CD14-positive monocyte (primary cell): ENCODE data around the gene SYNRG. TPM values are rescaled to one million over a fixed set of nuclear protein-coding genes. Genes with fewer than 3 reads are reported as not detected.

ENCODE experiments used
- DNase-seq, 3 donors: peaks; one replicate each; pipeline ENCODE4 v3.0.0-alpha.2; 2011 to 2022
- H2AFZ ChIP-seq: 2 replicates; pipeline ENCODE4 v1.6.0; 2012; ENCODE audit warnings: mild to moderate bottlenecking, low read depth, low read length, inconsistent platforms; ENCODE audit not compliant: insufficient read depth, poor library complexity, severe bottlenecking
- H3K27ac ChIP-seq, 2 donors: 1 replicate in 1 of 2; 2 replicates in 1 of 2; pipeline ENCODE4 v1.5.1; 2012 to 2013; ENCODE audit warnings: low read length in 2 of 2, control low read depth in 1 of 2, inconsistent platforms in 1 of 2, low read depth in 1 of 2, mild to moderate bottlenecking in 1 of 2
- H3K27me3 ChIP-seq, 2 donors: one replicate each; pipeline versions ENCODE4 v1.6.0 to v1.6.1; 2011 to 2013; ENCODE audit warnings: low read length in 2 of 2; ENCODE audit not compliant: control insufficient read depth in 2 of 2, insufficient read depth in 2 of 2
- H3K36me3 ChIP-seq, 2 donors: replicated peaks in 1 of 2; 1 replicate in 1 of 2; 2 replicates in 1 of 2; pipeline versions ENCODE4 v1.5.1 to v1.6.1; 2012 to 2013; ENCODE audit warnings: low read length in 2 of 2, control low read depth in 1 of 2, inconsistent platforms in 1 of 2, mild to moderate bottlenecking in 1 of 2; ENCODE audit not compliant: insufficient read depth in 2 of 2, control insufficient read depth in 1 of 2
- H3K4me1 ChIP-seq, 2 donors: 1 replicate in 1 of 2; 2 replicates in 1 of 2; pipeline versions ENCODE4 v1.5.1 to v1.6.1; 2012 to 2013; ENCODE audit warnings: low read length in 2 of 2, control low read depth in 1 of 2, inconsistent platforms in 1 of 2, mild to moderate bottlenecking in 1 of 2, moderate library complexity in 1 of 2; ENCODE audit not compliant: insufficient read depth in 2 of 2, control insufficient read depth in 1 of 2
- H3K4me2 ChIP-seq: replicated peaks from 2 replicates; pipeline ENCODE3; 2012; ENCODE audit warnings: low read length, moderate library complexity, mild to moderate bottlenecking; ENCODE audit not compliant: poor library complexity, severe bottlenecking; ENCODE audit errors: extremely low read depth
- H3K4me3 ChIP-seq, 3 experiments: fragments of 200-600 bp in 1 of 3; sonication (generic) in 1 of 3; replicated peaks in 1 of 3; 1 replicate in 2 of 3; 2 replicates in 1 of 3; pipeline ENCODE4 v1.5.1; 2011 to 2013; ENCODE audit warnings: low read length in 3 of 3, mild to moderate bottlenecking in 3 of 3, control low read depth in 2 of 3, low read depth in 2 of 3, inconsistent platforms in 1 of 3, moderate library complexity in 1 of 3
- H3K79me2 ChIP-seq: 2 replicates; pipeline ENCODE4 v1.6.0; 2012; ENCODE audit warnings: mild to moderate bottlenecking, control low read depth, inconsistent platforms, low read length, moderate library complexity; ENCODE audit not compliant: insufficient read depth
- H3K9ac ChIP-seq: 2 replicates; pipeline ENCODE4 v1.6.0; 2017; ENCODE audit warnings: low read length, mild to moderate bottlenecking; ENCODE audit not compliant: insufficient read depth, poor library complexity, severe bottlenecking
- H3K9me3 ChIP-seq, 2 donors: replicated peaks in 1 of 2; 1 replicate in 1 of 2; 2 replicates in 1 of 2; pipeline versions ENCODE4 v1.5.1 to v1.6.1; 2012 to 2013; ENCODE audit warnings: low read length in 2 of 2, control low read depth in 1 of 2; ENCODE audit not compliant: control insufficient read depth in 1 of 2, insufficient read depth in 1 of 2
- H4K20me1 ChIP-seq: 2 replicates; pipeline ENCODE4 v1.6.0; 2012; ENCODE audit warnings: mild to moderate bottlenecking, low read length, control low read depth, moderate library complexity; ENCODE audit not compliant: insufficient read depth
- H3K27ac Mint-ChIP-seq, 7 donors: one replicate each; pipeline ENCODE4 v1.8.0; 2020; ENCODE audit warnings: mild to moderate bottlenecking in 7 of 7, mixed read lengths in 7 of 7, moderate library complexity in 6 of 7, inconsistent platforms in 2 of 7
- H3K27me3 Mint-ChIP-seq, 3 donors: one replicate each; pipeline ENCODE4 v1.8.0; 2021 to 2022; ENCODE audit warnings: low read depth in 3 of 3, mild to moderate bottlenecking in 3 of 3, mixed read lengths in 3 of 3, moderate library complexity in 3 of 3, inconsistent platforms in 1 of 3
- H3K36me3 Mint-ChIP-seq, 2 donors: one replicate each; pipeline ENCODE4 v1.8.0; 2020; ENCODE audit warnings: mixed read lengths in 2 of 2, inconsistent platforms in 1 of 2, mild to moderate bottlenecking in 1 of 2
- H3K4me1 Mint-ChIP-seq: one replicate; pipeline ENCODE4 v1.8.0; 2020; ENCODE audit warnings: mild to moderate bottlenecking, mixed read lengths
- H3K4me3 Mint-ChIP-seq, 2 donors: one replicate each; pipeline ENCODE4 v1.8.0; 2020; ENCODE audit warnings: mild to moderate bottlenecking in 2 of 2, mixed read lengths in 2 of 2, moderate library complexity in 1 of 2
- H3K9me3 Mint-ChIP-seq, 7 donors: one replicate each; pipeline ENCODE4 v1.8.0; 2020 to 2022; ENCODE audit warnings: mixed read lengths in 7 of 7, mild to moderate bottlenecking in 6 of 7, moderate library complexity in 6 of 7, inconsistent platforms in 2 of 7
- WGBS: methylation state at CpG from one replicate; pipeline ENCODE4 v1.1.5; 2013; ENCODE audit warnings: missing lambda C conversion rate; ENCODE audit not compliant: insufficient coverage; 5-methylcytosine and 5-hydroxymethylcytosine counted together
- intact Hi-C, 2 donors: fragments of 100-400 bp; cut with micrococcal nuclease; formaldehyde crosslinking; loops; one replicate each; pipeline versions ENCODE4 v1.15.0 to v1.15.1; 2023
- polyA plus RNA-seq, 3 donors: library from polyadenylated mRNA; depleted of rRNA in 1 of 3; unstranded in 2 of 3; stranded (reverse) in 1 of 3; fragments of 300-500 nt in 2 of 3; fragments of >200 nt in 1 of 3; fragmentation: Illumina TruSeq in 2 of 3; gene quantifications; 1 replicate in 2 of 3; 2 replicates in 1 of 3; pipeline ENCODE4 v1.2.3, GENCODE V29; 2012 to 2021
- TF ChIP-seq, protein P1 (sequence below): fragments of 200-600 bp; IDR thresholded peaks from one replicate; pipeline ENCODE4 v1.8.0; 2022; ENCODE audit warnings: antibody characterized with exemption, mild to moderate bottlenecking

SYNRG gene
- polyA plus RNA-seq, 3 donors, result 13.1 to 17.5 (median 16.9) TPM

DNA sequence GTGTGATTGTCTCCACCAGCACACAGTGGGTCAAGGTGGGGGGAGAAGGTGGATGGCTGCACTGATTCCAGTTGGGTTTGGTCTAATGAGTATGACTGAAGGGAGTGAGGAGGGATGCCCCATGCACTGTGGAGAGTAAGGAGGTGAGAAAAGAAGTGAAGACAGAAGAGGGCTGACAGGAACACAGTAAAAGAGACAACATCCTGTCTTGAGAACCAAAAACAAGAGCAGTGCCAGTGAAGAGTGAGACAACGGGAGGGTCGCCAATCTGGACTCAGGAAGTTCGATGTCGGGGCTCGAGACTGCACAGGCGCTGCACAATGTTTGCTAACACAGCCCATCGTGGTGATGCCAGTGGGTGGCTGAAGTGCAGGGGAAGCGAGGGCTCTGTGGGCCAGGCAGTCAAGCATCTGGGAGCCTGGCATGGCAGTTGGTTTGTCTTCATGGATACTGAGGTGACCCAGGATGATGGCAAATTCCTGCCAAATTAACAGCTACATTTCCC lies 85.5 kb downstream of the SYNRG start:
- Mint-ChIP-seq H3K27me3 (no peaks in the 10 kb centered on the region), H3K27ac (no peak overlapping the region), H3K9me3 (peaks cover 0 to 2% (median 0%) of the 10 kb centered on the region in 7 donors), H3K4me3 (no peak overlapping the region), H3K4me1 (no peaks in the 10 kb centered on the region), H3K36me3 (peaks cover 67 to 82% of the 10 kb centered on the region in 2 donors)
- H3K9me3 ChIP-seq, result no peaks in the 10 kb centered on the region
- H3K4me2 ChIP-seq, result no peak overlapping the region
- no peak overlapping the region for H3K4me3 ChIP-seq
- H4K20me1 ChIP-seq, result peaks cover 4% of the 10 kb centered on the region
- no peaks in the 10 kb centered on the region for H3K4me1 ChIP-seq
- WGBS, result 93% methylated on average over 8 of the region's 8 CpGs
- no peak overlapping the region for H3K9ac ChIP-seq
- TF ChIP-seq, protein P1, sequence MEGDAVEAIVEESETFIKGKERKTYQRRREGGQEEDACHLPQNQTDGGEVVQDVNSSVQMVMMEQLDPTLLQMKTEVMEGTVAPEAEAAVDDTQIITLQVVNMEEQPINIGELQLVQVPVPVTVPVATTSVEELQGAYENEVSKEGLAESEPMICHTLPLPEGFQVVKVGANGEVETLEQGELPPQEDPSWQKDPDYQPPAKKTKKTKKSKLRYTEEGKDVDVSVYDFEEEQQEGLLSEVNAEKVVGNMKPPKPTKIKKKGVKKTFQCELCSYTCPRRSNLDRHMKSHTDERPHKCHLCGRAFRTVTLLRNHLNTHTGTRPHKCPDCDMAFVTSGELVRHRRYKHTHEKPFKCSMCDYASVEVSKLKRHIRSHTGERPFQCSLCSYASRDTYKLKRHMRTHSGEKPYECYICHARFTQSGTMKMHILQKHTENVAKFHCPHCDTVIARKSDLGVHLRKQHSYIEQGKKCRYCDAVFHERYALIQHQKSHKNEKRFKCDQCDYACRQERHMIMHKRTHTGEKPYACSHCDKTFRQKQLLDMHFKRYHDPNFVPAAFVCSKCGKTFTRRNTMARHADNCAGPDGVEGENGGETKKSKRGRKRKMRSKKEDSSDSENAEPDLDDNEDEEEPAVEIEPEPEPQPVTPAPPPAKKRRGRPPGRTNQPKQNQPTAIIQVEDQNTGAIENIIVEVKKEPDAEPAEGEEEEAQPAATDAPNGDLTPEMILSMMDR, result no peak
- no peak overlapping the region for H2AFZ ChIP-seq
- H3K36me3 ChIP-seq, result peaks cover 71 to 96% of the 10 kb centered on the region in 2 donors
- no peak for DNase-seq
- no peaks in the 10 kb centered on the region for H3K27me3 ChIP-seq
- intact Hi-C loops, result no loop called here
- H3K79me2 ChIP-seq, result no peaks in the 10 kb centered on the region
- H3K27ac ChIP-seq, result no peak overlapping the region

DNA sequence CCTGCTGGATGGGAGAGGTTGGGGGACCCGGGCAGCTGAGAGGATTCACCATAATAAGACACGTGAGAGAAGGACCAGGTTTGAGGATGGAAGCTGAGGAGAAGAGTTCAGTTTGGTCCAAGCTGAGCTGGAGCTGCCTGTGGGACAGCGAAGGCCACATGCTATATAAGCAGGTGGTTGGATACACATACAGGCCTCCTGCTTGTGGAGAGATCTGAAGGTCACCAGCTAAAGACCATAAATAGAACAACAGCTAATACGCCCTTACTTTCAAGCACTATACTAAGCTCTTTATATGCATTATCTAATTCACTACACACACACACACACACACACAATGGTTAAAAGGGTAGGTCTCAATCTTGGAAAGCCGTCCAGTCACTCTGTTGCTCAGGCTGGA lies 87.4 kb downstream of the SYNRG start:
- Mint-ChIP-seq H3K36me3 (peaks cover 71 to 84% of the 10 kb centered on the region in 2 donors), H3K4me1 (no peaks in the 10 kb centered on the region), H3K4me3 (no peak overlapping the region), H3K9me3 (peaks cover 0 to 2% (median 0%) of the 10 kb centered on the region in 7 donors), H3K27ac (peak overlapping the region in 2 of 7 donors; percentile 34 to 36), H3K27me3 (no peaks in the 10 kb centered on the region)
- H2AFZ ChIP-seq, result no peak overlapping the region
- H3K36me3 ChIP-seq, result peaks cover 78 to 96% of the 10 kb centered on the region in 2 donors
- H3K27ac ChIP-seq, result no peak overlapping the region
- no peaks in the 10 kb centered on the region for H3K9me3 ChIP-seq
- no peaks in the 10 kb centered on the region for H4K20me1 ChIP-seq
- 100% methylated on average over 3 of the region's 5 CpGs for WGBS
- TF ChIP-seq, protein P1, result no peak
- DNase-seq, result no peak
- no peaks in the 10 kb centered on the region for H3K79me2 ChIP-seq
- no peak overlapping the region for H3K4me3 ChIP-seq
- no peak overlapping the region for H3K4me2 ChIP-seq
- no peaks in the 10 kb centered on the region for H3K27me3 ChIP-seq
- H3K9ac ChIP-seq, result no peak overlapping the region
- no peaks in the 10 kb centered on the region for H3K4me1 ChIP-seq
- intact Hi-C loops, result no loop called here
